ENCODE results near the gene TMEM37.
"Not testable (repeated sequence)": the region's sequence is repeated elsewhere in the genome, so short reads cannot be mapped to it uniquely, and the experiment has no call there.

Gene TMEM37

GRCh38 chr2:119393971-119394748 is 37.5 kb upstream of the TMEM37 start:
- no peak for TF ChIP-seq CTCF (IDR thresholded peaks at IDR 0.05; ENCODE audit: low read length, missing control alignments)
- no peak for DNase-seq (ENCODE audit: low read depth)
- H3K4me3 ChIP-seq (replicated peaks; ENCODE audit: low read depth, low read length): no peak overlapping the region

- no peak overlapping the region for H3K4me3 ChIP-seq (replicated peaks; ENCODE audit: low read depth, low read length)
Measured at GRCh38 chr2:119397196-119397595, 34.5 kb upstream of the TMEM37 start.

GRCh38 chr2:119402106-119402505 is 29.5 kb upstream of the TMEM37 start:
- no peak for TF ChIP-seq CTCF (IDR thresholded peaks at IDR 0.05; ENCODE audit: low read length, missing control alignments)
- H3K4me3 ChIP-seq (replicated peaks; ENCODE audit: low read depth, low read length): no peak overlapping the region
- DNase-seq (ENCODE audit: low read depth): no peak

More at GRCh38 chr2:119397196-119397595, 34.5 kb upstream of the TMEM37 start:
- DNase-seq (ENCODE audit: low read depth): no peak
- TF ChIP-seq CTCF (IDR thresholded peaks at IDR 0.05; ENCODE audit: low read length, missing control alignments): no peak

GRCh38 chr2:119402645-119403560 is 28.8 kb upstream of the TMEM37 start:
- no peak for TF ChIP-seq CTCF (IDR thresholded peaks at IDR 0.05; ENCODE audit: low read length, missing control alignments)
- H3K4me3 ChIP-seq (replicated peaks; ENCODE audit: low read depth, low read length): no peak overlapping the region
- no peak for DNase-seq (ENCODE audit: low read depth)

- DNase-seq (ENCODE audit: low read depth); H3K4me3 ChIP-seq (replicated peaks; ENCODE audit: low read depth, low read length): not testable (repeated sequence)
Measured at GRCh38 chr2:119403618-119404017, 28.0 kb upstream of the TMEM37 start.

- TF ChIP-seq CTCF (IDR thresholded peaks at IDR 0.05; ENCODE audit: low read length, missing control alignments): no peak
- DNase-seq (ENCODE audit: low read depth): no peak
- no peak overlapping the region for H3K4me3 ChIP-seq (replicated peaks; ENCODE audit: low read depth, low read length)
Measured at GRCh38 chr2:119405151-119405550, 26.5 kb upstream of the TMEM37 start.

GRCh38 chr2:119407430-119408220 is 24.0 kb upstream of the TMEM37 start:
- DNase-seq (ENCODE audit: low read depth): peak; percentile 79
- no peak overlapping the region for H3K4me3 ChIP-seq (replicated peaks; ENCODE audit: low read depth, low read length)
- TF ChIP-seq CTCF (IDR thresholded peaks at IDR 0.05; ENCODE audit: low read length, missing control alignments): peak; percentile 78
